ENCODE data around the gene ZNF598.

The ZNF598 gene

GRCh38 chr16:1979271-1980029 lies 30.2 kb downstream of the ZNF598 start:
- in situ Hi-C loops (cut with MboI; ENCODE audit: low sequenced_read_pairs) = no loop called here

- in situ Hi-C loops (cut with MboI; ENCODE audit: low sequenced_read_pairs) = no loop called here
These were observed 31.0 kb downstream of the ZNF598 start for GRCh38 chr16:1978476-1979120.

- in situ Hi-C loops (cut with MboI; ENCODE audit: low sequenced_read_pairs) = no loop called here
These were observed 31.7 kb downstream of the ZNF598 start for GRCh38 chr16:1977875-1978268.

DNA sequence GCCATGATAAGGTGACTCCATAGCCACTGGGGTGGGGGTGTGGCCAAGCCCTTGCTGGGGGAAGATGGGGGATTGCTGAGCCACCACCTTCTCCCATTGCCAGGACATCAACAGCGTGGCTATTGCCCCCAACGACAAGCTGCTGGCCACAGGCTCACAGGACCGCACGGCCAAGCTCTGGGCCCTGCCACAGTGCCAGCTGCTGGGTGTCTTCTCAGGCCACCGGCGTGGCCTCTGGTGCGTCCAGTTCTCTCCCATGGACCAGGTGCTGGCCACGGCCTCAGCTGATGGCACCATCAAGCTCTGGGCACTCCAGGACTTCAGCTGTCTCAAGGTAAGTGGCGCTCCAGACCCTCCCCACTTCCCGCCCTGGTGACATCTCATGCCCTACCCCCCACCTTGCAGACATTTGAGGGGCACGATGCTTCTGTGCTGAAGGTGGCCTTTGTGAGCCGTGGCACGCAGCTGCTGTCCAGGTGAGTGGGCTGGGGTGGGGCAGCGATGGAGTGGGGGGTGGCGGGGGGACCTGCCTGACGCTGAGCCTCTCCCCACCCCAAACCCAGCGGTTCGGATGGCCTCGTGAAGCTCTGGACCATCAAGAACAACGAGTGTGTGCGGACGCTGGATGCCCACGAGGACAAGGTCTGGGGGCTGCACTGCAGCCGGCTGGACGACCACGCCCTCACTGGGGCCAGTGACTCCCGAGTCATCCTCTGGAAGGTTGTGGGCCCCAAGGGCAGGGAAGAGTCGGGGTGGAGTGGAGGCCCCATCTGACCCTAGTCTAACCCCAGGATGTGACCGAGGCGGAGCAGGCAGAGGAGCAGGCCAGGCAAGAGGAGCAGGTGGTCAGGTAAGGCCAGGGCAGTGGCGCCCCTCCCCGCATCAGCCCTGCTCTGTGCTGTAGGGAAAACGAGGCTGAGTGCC lies 32.4 kb downstream of the ZNF598 start:
- in situ Hi-C loops (cut with MboI; ENCODE audit: low sequenced_read_pairs) = no loop called here

DNA sequence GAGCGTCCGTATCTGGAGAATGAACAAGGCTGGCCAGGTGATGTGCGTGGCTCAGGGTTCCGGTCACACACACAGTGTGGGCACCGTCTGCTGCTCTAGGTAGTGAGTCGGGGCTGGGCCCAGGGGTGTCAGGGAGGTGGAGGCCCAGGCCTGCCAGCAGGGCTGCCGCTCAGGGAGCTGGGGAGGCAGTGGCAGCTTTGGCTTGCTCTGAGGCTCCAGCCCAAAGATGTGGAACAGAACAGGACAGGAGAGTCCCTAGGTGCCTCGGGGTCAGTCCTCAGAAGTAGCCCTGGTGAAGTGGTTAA lies 33.5 kb downstream of the ZNF598 start:
- in situ Hi-C loops (cut with MboI; ENCODE audit: low sequenced_read_pairs) = no loop called here

GRCh38 chr16:1975432-1976215 lies 34.0 kb downstream of the ZNF598 start:
- in situ Hi-C loops (cut with MboI; ENCODE audit: low sequenced_read_pairs) = no loop called here

DNA sequence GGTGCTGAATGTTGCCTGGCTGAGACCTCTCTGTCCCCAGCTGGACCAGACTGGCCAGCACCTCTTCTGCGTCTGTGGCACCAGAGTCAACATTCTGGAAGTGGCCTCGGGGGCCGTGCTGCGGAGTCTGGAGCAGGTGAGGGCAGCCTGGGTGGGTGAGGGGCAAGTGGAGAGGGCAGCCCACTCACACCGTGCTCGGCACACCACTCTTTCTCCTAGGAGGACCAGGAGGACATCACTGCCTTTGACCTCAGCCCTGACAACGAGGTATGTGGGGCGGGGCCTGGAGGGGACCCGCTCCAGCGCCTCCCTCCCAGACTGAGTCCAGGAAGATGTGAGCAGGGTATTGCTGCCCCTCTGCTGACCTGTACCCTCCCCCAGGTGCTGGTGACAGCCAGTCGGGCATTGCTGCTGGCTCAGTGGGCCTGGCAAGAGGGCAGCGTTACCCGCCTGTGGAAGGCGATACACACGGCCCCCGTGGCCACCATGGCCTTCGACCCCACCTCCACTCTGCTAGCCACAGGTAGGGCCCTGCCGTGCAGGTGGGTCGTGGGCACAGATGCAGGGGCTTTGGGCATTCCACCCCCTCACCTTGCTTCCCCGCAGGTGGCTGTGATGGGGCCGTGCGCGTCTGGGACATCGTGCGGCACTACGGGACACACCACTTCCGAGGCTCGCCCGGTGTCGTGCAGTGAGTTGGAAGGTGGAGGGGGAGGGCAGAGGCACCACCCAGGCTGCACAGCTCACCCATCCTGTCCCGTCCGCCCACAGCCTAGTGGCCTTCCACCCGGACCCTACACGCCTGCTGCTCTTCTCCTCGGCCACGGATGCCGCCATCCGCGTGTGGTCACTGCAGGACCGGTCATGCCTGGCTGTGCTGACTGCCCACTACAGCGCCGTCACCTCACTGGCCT lies 35.2 kb downstream of the ZNF598 start:
- in situ Hi-C loops (cut with MboI; ENCODE audit: low sequenced_read_pairs) = no loop called here

DNA sequence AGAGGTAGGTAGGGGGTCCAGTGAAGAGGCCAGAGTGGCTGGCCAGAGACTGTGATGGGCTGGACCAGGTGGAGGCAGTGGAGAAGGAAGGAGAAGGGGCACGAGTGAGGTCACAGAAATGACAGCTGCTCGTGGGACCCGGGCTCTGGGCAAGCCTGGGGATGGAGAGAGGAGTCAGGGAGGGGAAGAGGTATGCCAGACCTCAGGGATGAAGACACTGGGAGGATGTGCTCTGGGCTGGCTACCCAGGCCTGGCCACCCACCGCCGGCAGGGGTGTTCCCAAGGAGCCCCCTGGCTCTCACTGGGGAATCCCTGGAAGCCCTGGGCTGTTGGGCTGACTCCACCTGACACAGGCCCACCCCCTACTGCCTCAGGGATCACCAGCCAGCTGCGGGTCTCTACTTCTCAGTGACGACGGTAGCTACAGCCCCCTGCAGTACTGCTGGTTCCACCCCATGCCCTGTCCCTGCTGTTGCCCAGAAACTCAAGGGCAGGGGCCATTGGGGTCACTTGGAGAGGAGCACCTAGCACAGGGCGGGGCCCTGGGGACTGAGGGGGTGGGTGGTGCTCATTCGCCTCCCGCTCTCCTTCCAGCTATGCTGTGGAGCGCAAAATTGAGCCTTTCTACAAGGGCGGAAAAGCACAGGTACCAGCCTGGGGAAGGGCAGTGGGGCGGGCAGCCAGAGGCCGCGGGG lies 36.0 kb downstream of the ZNF598 start:
- in situ Hi-C loops (cut with MboI; ENCODE audit: low sequenced_read_pairs) = no loop called here

- in situ Hi-C loops (cut with MboI; ENCODE audit: low sequenced_read_pairs) = no loop called here
These were observed 37.1 kb downstream of the ZNF598 start for GRCh38 chr16:1972490-1972877.

GRCh38 chr16:1971796-1972489 lies 37.7 kb downstream of the ZNF598 start, which contains the start of gene TBL3:
TBL3 (plus strand) TSS chr16:1972053; CDS start chr16:1972165, 112 bp downstream.
- in situ Hi-C loops (cut with MboI; ENCODE audit: low sequenced_read_pairs) = no loop called here

DNA sequence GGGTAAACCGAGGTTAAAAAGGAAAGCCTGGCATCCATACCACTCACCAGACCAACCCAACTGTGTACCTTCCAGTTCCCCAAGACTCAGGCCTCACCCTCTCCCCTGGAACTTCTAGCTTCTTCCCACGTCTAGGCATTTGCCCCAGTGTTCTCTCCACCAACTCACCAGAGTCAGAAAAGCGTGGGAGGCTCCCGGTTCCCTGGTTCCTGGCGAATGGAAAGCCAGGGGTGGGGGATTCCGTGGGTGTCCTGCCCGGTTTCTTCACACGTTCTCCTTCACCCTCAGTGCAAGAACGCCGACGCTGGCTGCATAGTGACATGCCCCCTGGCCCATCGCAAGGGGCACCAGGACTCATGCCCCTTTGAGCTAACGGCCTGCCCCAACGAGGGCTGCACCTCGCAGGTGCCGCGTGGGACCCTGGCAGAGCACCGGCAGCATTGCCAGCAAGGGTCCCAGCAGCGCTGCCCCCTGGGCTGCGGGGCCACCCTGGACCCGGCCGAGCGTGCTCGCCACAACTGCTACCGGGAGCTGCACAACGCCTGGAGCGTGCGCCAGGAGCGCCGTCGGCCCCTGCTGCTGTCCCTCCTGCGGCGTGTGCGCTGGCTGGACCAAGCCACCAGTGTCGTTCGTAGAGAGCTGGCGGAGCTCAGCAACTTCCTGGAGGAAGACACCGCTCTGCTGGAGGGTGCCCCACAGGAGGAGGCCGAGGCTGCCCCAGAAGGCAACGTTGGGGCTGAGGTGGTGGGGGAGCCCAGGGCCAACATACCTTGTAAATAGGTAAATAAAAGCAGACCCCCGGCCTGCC lies 41.3 kb downstream of the ZNF598 start:
- in situ Hi-C loops (cut with MboI; ENCODE audit: low sequenced_read_pairs) = no loop called here

DNA sequence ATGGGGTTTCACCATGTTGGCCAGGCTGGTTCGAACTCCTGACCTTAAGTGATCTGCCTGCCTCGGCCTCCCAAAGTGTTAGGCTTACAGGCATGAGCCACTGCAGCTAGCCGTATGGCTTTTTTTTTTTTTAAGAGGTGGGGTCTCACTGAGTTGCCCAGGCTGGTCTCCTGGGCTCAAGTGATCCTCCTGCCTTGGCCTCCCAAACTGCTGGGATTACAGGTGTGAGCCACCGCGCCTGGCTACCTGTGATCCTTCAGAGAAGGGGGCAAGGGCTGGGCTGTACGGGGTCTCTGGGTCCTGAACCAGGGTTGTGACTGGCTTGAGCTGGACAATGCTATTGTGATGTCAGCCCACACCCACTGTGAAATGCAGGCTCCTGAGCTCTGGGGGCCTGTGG lies 43.2 kb downstream of the ZNF598 start, which contains the start of gene RNF151:
TSS of gene RNF151 (plus strand) at position 397 of the 400 bp plus-strand sequence. CDS start 26 bp downstream, outside the sequence.
- in situ Hi-C loops (cut with MboI; ENCODE audit: low sequenced_read_pairs) = no loop called here

DNA sequence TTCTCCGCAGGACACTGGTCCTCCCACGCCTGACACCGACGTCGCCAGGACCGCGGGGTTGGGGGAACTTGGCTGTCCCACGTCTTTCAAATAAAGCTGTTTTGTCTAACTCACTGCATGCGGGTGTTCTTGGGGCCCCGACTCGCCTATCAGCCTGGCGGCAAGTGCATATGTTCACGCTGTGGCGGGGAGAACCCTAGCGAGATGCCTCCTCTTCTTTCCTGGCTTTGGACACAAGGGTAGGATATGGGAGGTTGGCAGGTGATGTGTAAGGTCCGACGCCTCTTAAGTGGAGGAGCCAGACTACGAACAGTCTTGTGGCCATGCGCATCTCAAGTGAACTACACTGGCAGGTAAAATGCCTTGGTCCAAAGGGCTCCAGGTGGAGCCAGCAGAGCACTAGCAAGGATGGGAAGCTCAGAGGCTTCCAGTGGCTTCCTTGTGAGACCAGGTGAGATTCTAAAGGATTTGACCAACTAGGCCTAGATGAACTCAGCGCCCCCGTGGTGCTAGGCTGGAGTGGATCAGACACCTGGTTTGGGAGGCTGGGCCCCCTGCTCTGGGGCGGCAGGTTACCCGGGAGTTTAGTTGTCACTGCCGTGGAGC lies 44.1 kb downstream of the ZNF598 start:
- in situ Hi-C loops (cut with MboI; ENCODE audit: low sequenced_read_pairs) = no loop called here

DNA sequence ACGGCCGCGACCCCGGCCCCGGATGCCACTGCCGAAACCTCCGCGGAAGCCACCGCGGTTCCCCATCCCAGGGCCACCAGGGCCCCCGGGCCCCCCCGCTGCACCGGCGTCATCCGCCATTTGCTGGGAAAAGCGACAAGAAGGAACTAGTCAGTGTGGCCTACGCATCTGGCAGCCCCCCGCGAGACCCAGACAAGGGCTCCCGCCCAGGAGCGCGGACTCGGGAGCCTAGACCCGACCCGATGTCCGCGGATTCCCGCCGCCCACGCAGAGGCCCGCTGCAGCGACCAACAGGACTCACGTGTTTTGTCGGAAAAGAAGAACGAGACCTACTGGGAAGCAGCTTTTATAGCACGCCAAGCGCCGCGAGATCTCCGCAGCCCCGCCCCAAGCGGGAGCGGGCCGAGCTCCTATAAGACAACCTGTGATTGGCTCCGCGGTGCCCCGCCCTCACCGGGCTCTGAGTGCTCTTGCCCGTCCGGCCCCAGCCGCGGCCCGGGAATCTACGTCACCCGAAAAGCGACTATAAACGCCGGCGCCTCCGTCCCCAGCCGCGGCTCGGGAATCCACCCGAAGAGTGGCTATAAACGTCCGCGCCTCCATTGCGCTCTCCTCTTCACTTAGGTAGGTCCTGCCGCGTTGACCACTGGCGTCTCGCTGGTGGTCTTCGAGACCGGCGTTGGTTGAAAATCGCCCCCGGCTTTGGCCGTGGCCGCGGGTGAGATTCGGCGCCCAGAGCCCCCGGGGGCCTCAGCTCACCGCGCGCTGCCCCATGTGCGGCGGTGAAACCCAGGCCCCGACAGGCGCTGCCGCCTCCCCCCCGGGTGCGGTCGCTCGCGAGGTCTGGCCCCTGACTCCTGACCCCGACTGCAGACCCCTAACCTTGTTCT lies 44.9 kb downstream of the ZNF598 start, which contains the start of gene RPS2:
TSS of gene RPS2 (minus strand) at position 321 of the 890 bp plus-strand sequence. CDS start at position 120, 201 bp downstream.
- in situ Hi-C loops (cut with MboI; ENCODE audit: low sequenced_read_pairs) = no loop called here

DNA sequence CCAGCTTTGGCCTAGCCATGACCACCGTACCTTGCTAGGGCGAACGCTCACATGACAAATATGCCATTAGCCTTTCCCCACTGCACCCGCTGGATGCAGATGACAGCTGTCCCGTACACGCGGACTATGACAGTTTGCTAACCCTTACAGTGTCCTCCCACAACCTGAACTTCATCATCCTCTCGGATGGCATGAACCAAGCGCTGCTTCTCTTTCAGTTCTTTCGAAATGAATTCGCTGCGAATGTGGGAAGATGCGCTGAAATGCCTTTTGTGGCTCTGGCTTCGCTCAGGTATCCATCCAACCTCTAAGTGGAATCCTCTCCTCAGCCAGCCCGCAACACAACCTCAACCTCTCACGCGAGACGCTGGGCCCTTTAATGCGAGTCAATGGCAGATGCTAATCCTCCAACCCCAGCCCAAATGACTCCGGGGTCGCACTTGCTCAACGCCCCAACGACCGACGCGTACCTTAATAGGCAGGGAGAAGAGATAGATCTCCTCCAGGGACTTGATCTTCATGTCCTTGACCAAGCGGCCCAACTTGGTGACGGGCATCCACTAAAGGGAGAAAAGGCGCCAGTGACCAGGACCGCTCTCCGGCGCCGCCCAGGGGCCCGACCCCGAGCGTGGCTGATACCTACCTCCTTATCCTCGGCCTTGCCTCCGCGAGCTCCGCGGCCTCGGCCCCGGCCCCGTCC lies 45.7 kb downstream of the ZNF598 start:
- in situ Hi-C loops (cut with MboI; ENCODE audit: low sequenced_read_pairs) = no loop called here

Data from HL-60/S4 treated with retinoic acid at 250 ng/mL for 4 days and 3 days (cell line).